ENCODE results near the gene HDAC8. TPM values are rescaled to one million over a fixed set of nuclear protein-coding genes. Genes with fewer than 3 reads are reported as not detected.
A peak's percentile ranks its signal among the peaks of the same experiment; 100 is the strongest.

Gene HDAC8
- total RNA-seq, 2 donors from 2014 or later, result 33.3 to 33.9 TPM

- Mint-ChIP-seq H3K4me1 (no peaks in the 10 kb centered on the region), H3K4me3 (no peak overlapping the region), H3K27ac (no peak overlapping the region), H3K27me3 (ENCODE audit: insufficient read depth) (peaks cover 41% of the 10 kb centered on the region), H3K36me3 (ENCODE audit: low read depth) (no peaks in the 10 kb centered on the region), H3K9me3 (peaks cover 49% of the 10 kb centered on the region)
- H3K9ac ChIP-seq (ENCODE audit: extremely low read depth, low read length, poor library complexity, severe bottlenecking), result no peak overlapping the region
- peaks cover 16% of the 10 kb centered on the region for H3K27me3 ChIP-seq (ENCODE audit: control insufficient read depth, insufficient read depth, low read length, poor library complexity, severe bottlenecking)
- H3K4me3 ChIP-seq (ENCODE audit: low read length), result no peak overlapping the region
- no peak overlapping the region for H3K27ac ChIP-seq (ENCODE audit: low read depth, low read length)
- no peaks in the 10 kb centered on the region for H3K36me3 ChIP-seq (ENCODE audit: control insufficient read depth, insufficient read depth, low read length)
- DNase-seq, result no peak
- 78 to 86% methylated on average over 3 to 8 of the region's 8 CpGs for WGBS, 2 experiments (ENCODE audit: insufficient coverage in 1 of 2, insufficient read length in 1 of 2)
- H3K4me1 ChIP-seq (ENCODE audit: control insufficient read depth, insufficient read depth, low read length), result no peaks in the 10 kb centered on the region
- H3K9me3 ChIP-seq (ENCODE audit: control insufficient read depth, low read length), result no peaks in the 10 kb centered on the region
- no peak for TF ChIP-seq CTCF (conservative IDR thresholded peaks at IDR 0.05)
These were observed 258.7 kb downstream of the HDAC8 start for GRCh38 chrX:72313707-72314641.

- no peak overlapping the region for H3K4me3 Mint-ChIP-seq
- Histone ChIP-seq H3K4me1 (ENCODE audit: control insufficient read depth, insufficient read depth, low read length) (no peaks in the 10 kb centered on the region), H3K27ac (ENCODE audit: low read depth, low read length) (no peak overlapping the region), H3K36me3 (ENCODE audit: control insufficient read depth, insufficient read depth, low read length) (no peaks in the 10 kb centered on the region), H3K4me3 (ENCODE audit: low read length) (no peak overlapping the region), H3K9ac (ENCODE audit: extremely low read depth, low read length, poor library complexity, severe bottlenecking) (no peak overlapping the region), H3K9me3 (ENCODE audit: control insufficient read depth, low read length) (no peaks in the 10 kb centered on the region), H3K27me3 (ENCODE audit: control insufficient read depth, insufficient read depth, low read length, poor library complexity, severe bottlenecking) (peaks cover 32% of the 10 kb centered on the region)
- H3K27me3 Mint-ChIP-seq (ENCODE audit: insufficient read depth), result peaks cover 54% of the 10 kb centered on the region
- DNase-seq, result no peak
- H3K4me1 Mint-ChIP-seq, result peaks cover 4% of the 10 kb centered on the region
- TF ChIP-seq CTCF (conservative IDR thresholded peaks at IDR 0.05), result no peak
- H3K9me3 Mint-ChIP-seq, result peaks cover 49% of the 10 kb centered on the region
- no peak overlapping the region for H3K27ac Mint-ChIP-seq
- 67 to 91% methylated on average over 1 to 14 of the region's 14 CpGs for WGBS, 2 experiments (ENCODE audit: insufficient coverage in 1 of 2, insufficient read length in 1 of 2)
- no peaks in the 10 kb centered on the region for H3K36me3 Mint-ChIP-seq (ENCODE audit: low read depth)
These were observed 260.2 kb downstream of the HDAC8 start for GRCh38 chrX:72312311-72312940.

- H3K27me3 Mint-ChIP-seq (ENCODE audit: insufficient read depth), result peaks cover 73% of the 10 kb centered on the region
- Histone ChIP-seq H3K4me1 (ENCODE audit: control insufficient read depth, insufficient read depth, low read length) (no peaks in the 10 kb centered on the region), H3K36me3 (ENCODE audit: control insufficient read depth, insufficient read depth, low read length) (no peaks in the 10 kb centered on the region), H3K9ac (ENCODE audit: extremely low read depth, low read length, poor library complexity, severe bottlenecking) (no peak overlapping the region), H3K27ac (ENCODE audit: low read depth, low read length) (no peak overlapping the region), H3K4me3 (ENCODE audit: low read length) (peak overlapping the region; percentile 75), H3K9me3 (ENCODE audit: control insufficient read depth, low read length) (no peaks in the 10 kb centered on the region), H3K27me3 (ENCODE audit: control insufficient read depth, insufficient read depth, low read length, poor library complexity, severe bottlenecking) (peaks cover 55% of the 10 kb centered on the region)
- H3K27ac Mint-ChIP-seq, result no peak overlapping the region
- peak overlapping the region; percentile 42 for H3K4me3 Mint-ChIP-seq
- peaks cover 50% of the 10 kb centered on the region for H3K9me3 Mint-ChIP-seq
- WGBS, 2 experiments (ENCODE audit: insufficient coverage in 1 of 2, insufficient read length in 1 of 2), result 21 to 40% methylated on average over 5 to 14 of the region's 15 CpGs
- H3K4me1 Mint-ChIP-seq, result peaks cover 8% of the 10 kb centered on the region
- no peaks in the 10 kb centered on the region for H3K36me3 Mint-ChIP-seq (ENCODE audit: low read depth)
- TF ChIP-seq CTCF (conservative IDR thresholded peaks at IDR 0.05), result no peak
- DNase-seq, result no peak
These were observed 263.2 kb downstream of the HDAC8 start for GRCh38 chrX:72309297-72310071.
